ENCODE measurements around the gene RAB7B.

Gene RAB7B

GRCh38 chr1:205948886-205949285, 54.3 kb downstream of the RAB7B start:
- DNase-seq (ENCODE audit: low read depth): no peak

DNA sequence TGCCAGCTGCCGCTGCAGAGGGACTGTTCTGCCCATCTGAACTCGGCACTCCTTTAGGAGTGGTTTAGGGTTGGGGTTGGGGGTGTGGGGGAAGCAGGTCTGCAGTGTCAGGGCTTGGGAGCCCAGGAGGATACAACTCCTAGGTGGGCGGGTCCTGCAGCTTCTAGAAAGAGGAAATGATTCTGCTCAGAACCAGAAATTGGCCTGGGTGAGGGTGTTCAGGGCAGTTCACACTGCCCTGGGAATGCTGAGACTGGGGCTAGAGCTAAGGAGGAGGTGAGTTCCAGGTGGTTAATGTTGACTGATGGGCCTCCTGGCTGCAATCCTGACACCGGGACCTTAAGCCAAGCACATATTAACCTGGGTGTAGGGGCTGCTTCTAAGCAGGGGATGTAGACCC, 55.2 kb downstream of the RAB7B start:
- DNase-seq (ENCODE audit: low read depth): no peak

DNA sequence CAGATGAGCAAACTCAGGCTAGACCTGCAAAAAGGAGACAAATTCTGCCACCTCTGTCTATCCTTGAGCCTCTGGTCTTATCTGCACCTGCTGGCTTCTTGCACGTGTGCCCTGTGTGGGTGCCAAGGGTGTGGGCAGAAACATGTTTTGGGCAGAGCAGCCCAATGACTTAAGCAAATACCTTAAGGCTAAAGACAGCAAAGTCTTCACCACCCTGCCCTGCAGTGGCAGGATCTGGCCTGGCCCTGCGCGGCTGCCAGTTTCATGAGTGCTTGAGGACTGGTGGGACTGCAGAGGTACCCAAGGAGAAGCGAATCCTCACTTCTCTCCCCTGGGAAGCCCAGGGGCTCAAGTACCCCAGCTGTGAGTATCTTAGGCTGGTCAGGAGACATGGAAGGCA, 56.2 kb downstream of the RAB7B start:
- no peak for DNase-seq (ENCODE audit: low read depth)

DNA sequence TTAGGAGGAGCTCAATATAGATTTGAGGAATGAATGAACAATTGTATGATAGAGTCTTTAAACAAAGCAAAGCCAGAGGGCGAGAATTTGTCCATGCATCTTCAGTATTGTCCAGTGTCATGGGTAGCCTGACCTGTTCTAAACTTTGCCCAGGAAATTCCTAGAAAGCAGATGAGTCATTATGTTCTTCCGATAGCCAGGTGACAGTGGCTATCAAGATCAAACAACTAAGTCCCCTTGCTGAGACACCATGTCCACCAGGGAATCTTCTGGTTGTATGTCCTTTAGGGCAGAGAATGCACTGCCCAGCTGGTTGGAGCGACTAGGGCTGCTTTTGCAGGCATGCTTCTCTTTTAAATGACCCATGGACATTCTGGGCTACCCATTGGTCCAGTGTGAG, 58.1 kb downstream of the RAB7B start:
- DNase-seq (ENCODE audit: low read depth): no peak

- no peak for DNase-seq (ENCODE audit: low read depth)
These were observed 58.7 kb downstream of the RAB7B start for GRCh38 chr1:205944525-205944924.

- no peak for DNase-seq (ENCODE audit: low read depth)
These were observed 60.0 kb downstream of the RAB7B start, which contains the start of gene SLC26A9 for GRCh38 chr1:205943245-205943644. SLC26A9 (minus strand) TSS chr1:205943456; CDS start chr1:205935820, 7,636 bp downstream.

DNA sequence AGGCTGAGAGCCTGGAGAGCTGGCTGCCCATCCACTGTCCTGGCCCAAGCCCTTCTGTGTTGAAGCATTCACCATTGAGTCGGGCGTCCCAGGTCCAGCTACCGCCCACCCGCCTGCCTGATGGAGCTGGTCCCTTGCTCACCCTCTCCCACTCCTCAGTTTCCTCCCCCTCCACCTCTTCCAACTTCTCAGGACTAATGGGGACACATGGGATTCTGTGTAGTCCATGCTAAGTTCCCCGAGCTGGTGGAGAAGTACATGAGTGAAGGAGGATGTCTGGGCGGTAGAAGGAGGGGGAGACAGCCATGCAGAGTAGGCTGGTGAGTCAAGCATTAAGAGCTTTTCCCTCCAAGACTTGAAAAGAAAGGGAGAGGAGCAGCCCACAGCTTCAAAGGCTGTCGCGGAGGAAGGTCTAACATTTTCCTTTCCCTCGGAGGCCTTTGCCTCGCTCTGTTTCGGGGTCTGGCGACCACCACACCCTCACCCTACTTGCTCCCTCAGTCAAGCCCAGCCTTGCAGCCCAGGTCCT, 60.5 kb downstream of the RAB7B start:
- DNase-seq (ENCODE audit: low read depth): no peak

DNA sequence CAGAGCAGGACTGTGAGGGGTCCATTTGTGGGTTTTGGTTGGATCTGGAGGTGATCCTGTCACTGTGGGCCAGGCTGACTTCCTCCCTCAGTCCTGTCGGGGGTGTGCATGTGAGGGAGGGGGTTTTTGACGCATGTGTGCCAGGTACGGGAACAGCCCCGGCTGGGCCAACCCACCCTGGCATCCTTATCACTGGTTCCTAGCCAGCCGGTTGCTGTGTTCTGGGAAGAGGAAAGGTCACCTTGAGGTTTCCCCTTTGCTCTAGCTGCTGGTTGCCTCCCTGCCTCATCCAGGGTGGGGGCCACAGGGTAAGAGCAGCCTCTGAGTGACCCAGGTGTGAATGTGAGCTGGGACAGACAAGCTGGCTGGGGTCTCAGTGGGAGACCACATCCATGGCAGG, 62.5 kb downstream of the RAB7B start:
- DNase-seq (ENCODE audit: low read depth): no peak

GRCh38 chr1:205939690-205940330, 63.4 kb downstream of the RAB7B start:
- no peak for DNase-seq (ENCODE audit: low read depth)

GRCh38 chr1:205938682-205939081, 64.5 kb downstream of the RAB7B start:
- no peak for DNase-seq (ENCODE audit: low read depth)

GRCh38 chr1:205936846-205937586, 66.2 kb downstream of the RAB7B start:
- DNase-seq (ENCODE audit: low read depth): no peak

- DNase-seq (ENCODE audit: low read depth): no peak
These were observed 66.9 kb downstream of the RAB7B start for GRCh38 chr1:205936311-205936710.

- no peak for DNase-seq (ENCODE audit: low read depth)
These were observed 67.3 kb downstream of the RAB7B start for GRCh38 chr1:205935869-205936268.

- DNase-seq (ENCODE audit: low read depth): no peak
These were observed 68.4 kb downstream of the RAB7B start for GRCh38 chr1:205934788-205935187.

GRCh38 chr1:205933671-205934618, 69.2 kb downstream of the RAB7B start:
- DNase-seq (ENCODE audit: low read depth): no peak

- no peak for DNase-seq (ENCODE audit: low read depth)
These were observed 70.4 kb downstream of the RAB7B start for GRCh38 chr1:205932776-205933175.

DNA sequence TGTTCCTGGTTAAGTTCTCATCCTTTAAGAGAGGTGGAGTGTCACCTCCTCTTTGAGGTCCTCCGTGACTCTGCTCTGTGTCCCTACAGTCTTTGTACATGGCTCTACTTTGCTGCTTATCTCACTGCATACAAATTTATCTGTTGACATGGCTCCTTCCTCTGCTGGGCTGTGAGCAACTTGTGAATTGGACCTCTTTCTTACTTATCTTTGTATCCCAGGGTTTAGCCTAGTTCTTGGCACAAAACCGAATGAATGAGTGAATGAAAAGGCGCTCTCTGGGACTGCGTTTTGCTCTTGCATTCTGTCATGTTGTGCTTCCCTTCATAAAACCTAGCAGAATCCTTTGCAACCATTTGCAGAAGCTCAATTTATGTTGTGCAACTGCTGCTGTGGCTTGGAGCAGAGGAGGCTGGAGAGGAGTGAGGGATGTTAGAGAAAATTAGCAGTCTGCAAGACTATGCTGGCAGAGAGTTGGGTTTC, 72.4 kb downstream of the RAB7B start:
- DNase-seq (ENCODE audit: low read depth): no peak

DNA sequence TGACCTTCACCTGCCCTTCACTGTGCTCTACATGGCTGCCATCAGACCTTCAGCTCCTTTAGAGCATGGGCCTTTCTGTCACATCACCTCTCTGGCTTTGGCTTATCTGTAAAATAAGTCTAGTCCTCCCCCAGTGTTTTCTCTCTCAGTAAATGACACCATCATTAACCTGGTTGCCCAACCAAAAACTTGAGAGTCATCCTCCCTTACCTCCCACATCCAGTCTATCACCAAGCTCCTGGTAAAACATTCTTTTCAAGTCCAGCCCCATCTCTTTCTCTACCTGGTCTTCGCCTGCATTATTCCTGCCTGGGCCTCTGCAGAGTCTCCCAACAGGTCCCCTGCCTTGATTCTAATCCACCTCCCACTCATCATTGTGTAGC, 73.0 kb downstream of the RAB7B start:
- no peak for DNase-seq (ENCODE audit: low read depth)

- DNase-seq (ENCODE audit: low read depth): no peak
These were observed 73.5 kb downstream of the RAB7B start for GRCh38 chr1:205929496-205930194.

- no peak for DNase-seq (ENCODE audit: low read depth)
These were observed 74.9 kb downstream of the RAB7B start for GRCh38 chr1:205928317-205928716.

GRCh38 chr1:205927676-205928075, 75.5 kb downstream of the RAB7B start:
- DNase-seq (ENCODE audit: low read depth): no peak

- no peak for DNase-seq (ENCODE audit: low read depth)
These were observed 75.9 kb downstream of the RAB7B start for GRCh38 chr1:205927247-205927646.
